Stomach smooth muscle (tissue), 2 donors: ENCODE measurements around the gene RAB11FIP5.

ENCODE experiments used
- H3K27ac ChIP-seq: one replicate; pipeline ENCODE4 v1.7.0; 2013; ENCODE audit warnings: mild to moderate bottlenecking, low read length, inconsistent platforms
- H3K27me3 ChIP-seq, 2 donors: one replicate each; pipeline ENCODE4 v1.7.0; 2013; ENCODE audit warnings: low read length in 2 of 2; ENCODE audit not compliant: insufficient read depth in 2 of 2, control insufficient read depth in 1 of 2
- H3K36me3 ChIP-seq, 2 donors: one replicate each; pipeline ENCODE4 v1.7.0; 2013; ENCODE audit warnings: low read length in 2 of 2; ENCODE audit not compliant: control insufficient read depth in 2 of 2, insufficient read depth in 2 of 2
- H3K4me1 ChIP-seq: one replicate; pipeline ENCODE4 v1.7.0; 2013; ENCODE audit warnings: low read length; ENCODE audit not compliant: control insufficient read depth, insufficient read depth
- H3K4me3 ChIP-seq, 2 donors: one replicate each; pipeline ENCODE4 v1.7.0; 2013; ENCODE audit warnings: low read length in 2 of 2
- H3K9ac ChIP-seq, 2 donors: one replicate each; pipeline ENCODE4 v1.7.0; 2013; ENCODE audit warnings: low read length in 2 of 2, mild to moderate bottlenecking in 1 of 2
- H3K9me3 ChIP-seq, 2 donors: one replicate each; pipeline ENCODE4 v1.7.0; 2013; ENCODE audit warnings: low read length in 2 of 2; ENCODE audit not compliant: control insufficient read depth in 2 of 2
- donor health status: healthy.
- donor health status: Pancreatic carcinoma.

The RAB11FIP5 gene

GRCh38 chr2:73083886-73084800 lies 28.6 kb downstream of the RAB11FIP5 start:
- no peak overlapping the region for H3K4me3 ChIP-seq
- no peaks in the 10 kb centered on the region for H3K27me3 ChIP-seq
- no peak overlapping the region for H3K27ac ChIP-seq
- no peaks in the 10 kb centered on the region for H3K9me3 ChIP-seq
- no peak overlapping the region for H3K9ac ChIP-seq
- peaks cover 13 to 32% of the 10 kb centered on the region in 2 donors for H3K36me3 ChIP-seq
- peaks cover 12% of the 10 kb centered on the region for H3K4me1 ChIP-seq

- Histone ChIP-seq H3K9ac (no peak overlapping the region), H3K4me3 (no peak overlapping the region), H3K27ac (no peak overlapping the region), H3K27me3 (no peaks in the 10 kb centered on the region), H3K36me3 (peaks cover 8 to 29% of the 10 kb centered on the region in 2 donors), H3K4me1 (peaks cover 7% of the 10 kb centered on the region), H3K9me3 (no peaks in the 10 kb centered on the region)
Measured at GRCh38 chr2:73082523-73083410, 30.0 kb downstream of the RAB11FIP5 start.

- no peak overlapping the region for H3K4me3 ChIP-seq
- no peak overlapping the region for H3K9ac ChIP-seq
- peaks cover 5% of the 10 kb centered on the region for H3K4me1 ChIP-seq
- H3K36me3 ChIP-seq: peaks cover 3 to 21% of the 10 kb centered on the region in 2 donors
- H3K27me3 ChIP-seq: no peaks in the 10 kb centered on the region
- no peak overlapping the region for H3K27ac ChIP-seq
- H3K9me3 ChIP-seq: no peaks in the 10 kb centered on the region
Measured at GRCh38 chr2:73081181-73081671, 31.5 kb downstream of the RAB11FIP5 start.

- H3K27me3 ChIP-seq: no peaks in the 10 kb centered on the region
- no peak overlapping the region for H3K9ac ChIP-seq
- H3K27ac ChIP-seq: no peak overlapping the region
- peaks cover 0 to 21% of the 10 kb centered on the region in 2 donors for H3K36me3 ChIP-seq
- H3K4me3 ChIP-seq: no peak overlapping the region
- H3K4me1 ChIP-seq: peaks cover 8% of the 10 kb centered on the region
- H3K9me3 ChIP-seq: no peaks in the 10 kb centered on the region
Measured at GRCh38 chr2:73080321-73081131, 32.2 kb downstream of the RAB11FIP5 start.

GRCh38 chr2:73079636-73080035 lies 33.1 kb downstream of the RAB11FIP5 start:
- H3K4me3 ChIP-seq: no peak overlapping the region
- H3K9ac ChIP-seq: no peak overlapping the region
- no peak overlapping the region for H3K27ac ChIP-seq
- no peaks in the 10 kb centered on the region for H3K9me3 ChIP-seq
- H3K27me3 ChIP-seq: no peaks in the 10 kb centered on the region
- peaks cover 4% of the 10 kb centered on the region for H3K4me1 ChIP-seq
- peaks cover 0 to 21% of the 10 kb centered on the region in 2 donors for H3K36me3 ChIP-seq

- no peaks in the 10 kb centered on the region for H3K27me3 ChIP-seq
- no peak overlapping the region for H3K27ac ChIP-seq
- H3K9ac ChIP-seq: no peak overlapping the region
- H3K4me3 ChIP-seq: no peak overlapping the region
- peaks cover 0 to 16% of the 10 kb centered on the region in 2 donors for H3K36me3 ChIP-seq
- H3K4me1 ChIP-seq: peaks cover 4% of the 10 kb centered on the region
- no peaks in the 10 kb centered on the region for H3K9me3 ChIP-seq
Measured at GRCh38 chr2:73078457-73079411, 34.0 kb downstream of the RAB11FIP5 start.

- no peaks in the 10 kb centered on the region for H3K27me3 ChIP-seq
- no peaks in the 10 kb centered on the region for H3K9me3 ChIP-seq
- peak overlapping the region in 1 of 2 donors; percentile 5 for H3K9ac ChIP-seq
- H3K27ac ChIP-seq: no peak overlapping the region
- H3K4me1 ChIP-seq: peaks cover 4% of the 10 kb centered on the region
- H3K36me3 ChIP-seq: peaks cover 0 to 13% of the 10 kb centered on the region in 2 donors
- no peak overlapping the region for H3K4me3 ChIP-seq
Measured at GRCh38 chr2:73077424-73077795, 35.3 kb downstream of the RAB11FIP5 start.

- Histone ChIP-seq H3K9ac (no peak overlapping the region), H3K27ac (no peak overlapping the region), H3K36me3 (peaks cover 0 to 11% of the 10 kb centered on the region in 2 donors)
Measured at GRCh38 chr2:73076701-73077423, 35.9 kb downstream of the RAB11FIP5 start.

More at GRCh38 chr2:73076701-73077423, 35.9 kb downstream of the RAB11FIP5 start:
- no peaks in the 10 kb centered on the region for H3K9me3 ChIP-seq
- H3K27me3 ChIP-seq: no peaks in the 10 kb centered on the region
- no peak overlapping the region for H3K4me3 ChIP-seq
- H3K4me1 ChIP-seq: peaks cover 9% of the 10 kb centered on the region
